Activated CD4-positive, alpha-beta memory T cell treated with anti-CD3 and anti-CD28 coated beads, Interleukin-2, amount 10 ng/mL, durations not matched to agents 7 days and 5 days (primary cell): ENCODE data around the gene ARMC6. TPM values are rescaled to one million over a fixed set of nuclear protein-coding genes. Genes with fewer than 3 reads are reported as not detected.
"Not testable (repeated sequence)": the region's sequence is repeated elsewhere in the genome, so short reads cannot be mapped to it uniquely, and the experiment has no call there.

Source experiments
- CTCF ChIA-PET: fragments of 350-600 bp; sonication (Branson Sonifier 250); formaldehyde crosslinking; loops from one replicate; lab custom pipeline; 2021; ENCODE audit warnings: antibody characterized with exemption, inconsistent platforms; lab: Charles Lee
- POLR2A ChIA-PET: fragments of 350-600 bp; sonication (Branson Sonifier 250); formaldehyde crosslinking; loops from one replicate; lab custom pipeline; 2021; ENCODE audit warnings: antibody characterized with exemption; lab: Charles Lee
- DNase-seq: peaks from one replicate; pipeline ENCODE4 v3.0.0-alpha.2; 2020
- H3K27ac Mint-ChIP-seq: one replicate; pipeline ENCODE4 v1.8.0; 2021; ENCODE audit warnings: mild to moderate bottlenecking, mixed read lengths
- H3K27me3 Mint-ChIP-seq: one replicate; pipeline ENCODE4 v1.8.0; 2021; ENCODE audit warnings: mixed read lengths
- H3K36me3 Mint-ChIP-seq: one replicate; pipeline ENCODE4 v1.8.0; 2021; ENCODE audit warnings: low read depth, mixed read lengths
- H3K4me1 Mint-ChIP-seq: one replicate; pipeline ENCODE4 v1.8.0; 2021; ENCODE audit warnings: mixed read lengths
- H3K4me3 Mint-ChIP-seq: one replicate; pipeline ENCODE4 v1.8.0; 2021; ENCODE audit warnings: mild to moderate bottlenecking, mixed read lengths
- H3K9me3 Mint-ChIP-seq: one replicate; pipeline ENCODE4 v1.8.0; 2021; ENCODE audit warnings: mixed read lengths
- total RNA-seq, 2 experiments: library from RNA; stranded (reverse); gene quantifications; one replicate each; pipeline ENCODE4 v1.2.3, GENCODE V29; 2021

The ARMC6 gene
- total RNA-seq, 2 experiments from 2014 or later, result 19.7 to 22.5 TPM

DNA sequence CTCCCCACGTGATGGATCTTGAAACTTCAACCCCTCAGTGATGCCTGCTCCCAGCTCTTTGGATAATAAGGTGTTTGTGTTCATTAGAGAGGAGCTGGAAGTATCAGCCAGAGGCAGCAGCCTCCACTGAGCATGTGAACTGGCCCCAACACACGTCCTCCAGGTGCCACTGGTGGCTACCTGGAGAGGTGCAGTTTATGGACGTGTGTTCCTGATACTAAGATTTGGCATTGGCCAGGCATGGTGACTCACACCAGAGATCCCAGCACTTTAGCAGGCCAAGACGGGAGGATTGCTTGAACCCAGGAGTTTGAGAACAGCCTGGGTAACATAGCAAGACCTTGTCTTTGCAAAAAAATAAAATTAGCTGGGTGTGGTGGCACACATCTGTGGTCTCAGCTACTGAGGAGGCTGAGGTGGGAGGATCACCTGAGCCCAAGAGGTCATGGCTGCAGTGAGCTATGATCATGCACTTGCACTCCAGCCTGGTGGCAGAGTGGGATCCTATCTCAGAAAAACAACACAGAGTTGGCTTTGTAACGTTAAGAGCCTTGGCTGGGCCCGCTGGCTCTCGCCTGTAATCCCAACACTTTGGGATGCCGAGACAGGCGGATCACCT lies 64.8 kb downstream of the ARMC6 start:
- POLR2A ChIA-PET, result interaction anchor here (0.5 kb wide), 1 partner anchor 118 kb away, joined by 4 read pairs; no protein-coding TSS in a partner anchor

GRCh38 chr19:19098703-19099632 lies 65.6 kb downstream of the ARMC6 start:
- Mint-ChIP-seq H3K9me3 (no peaks in the 10 kb centered on the region), H3K27me3 (no peaks in the 10 kb centered on the region), H3K4me3 (no peak overlapping the region), H3K4me1 (no peaks in the 10 kb centered on the region), H3K27ac (no peak overlapping the region), H3K36me3 (peaks cover 6% of the 10 kb centered on the region)
- CTCF ChIA-PET, result no interaction called here
- POLR2A ChIA-PET, result interaction anchor here (0.5 to 1.0 kb wide), 2 partner anchors 21 to 119 kb away, joined by 3 to 4 read pairs; no protein-coding TSS in a partner anchor
- DNase-seq, result no peak

More for the DNA sequence above, 64.8 kb downstream of the ARMC6 start:
- Mint-ChIP-seq H3K4me1 (no peaks in the 10 kb centered on the region), H3K27me3 (no peaks in the 10 kb centered on the region), H3K36me3 (peaks cover 6% of the 10 kb centered on the region), H3K27ac (no peak overlapping the region), H3K4me3 (no peak overlapping the region), H3K9me3 (no peaks in the 10 kb centered on the region)
- DNase-seq, result no peak
- CTCF ChIA-PET, result no interaction called here

GRCh38 chr19:19101540-19101939 lies 68.1 kb downstream of the ARMC6 start:
- POLR2A ChIA-PET, result no interaction called here

GRCh38 chr19:19102566-19102965 lies 69.2 kb downstream of the ARMC6 start:
- H3K27ac Mint-ChIP-seq, DNase-seq, H3K9me3 Mint-ChIP-seq, H3K4me1 Mint-ChIP-seq, H3K27me3 Mint-ChIP-seq, H3K4me3 Mint-ChIP-seq, H3K36me3 Mint-ChIP-seq, POLR2A ChIA-PET: not testable (repeated sequence)
- CTCF ChIA-PET, result interaction anchor here (1.3 kb wide), 1 partner anchor 13 kb away, joined by 5 read pairs; no protein-coding TSS in a partner anchor

More at GRCh38 chr19:19101540-19101939, 68.1 kb downstream of the ARMC6 start:
- Mint-ChIP-seq H3K4me1 (no peaks in the 10 kb centered on the region), H3K9me3 (no peaks in the 10 kb centered on the region), H3K27me3 (no peaks in the 10 kb centered on the region), H3K4me3 (no peak overlapping the region), H3K27ac (no peak overlapping the region), H3K36me3 (peaks cover 6% of the 10 kb centered on the region)
- DNase-seq, result no peak
- CTCF ChIA-PET, result interaction anchor here (1.3 kb wide), 1 partner anchor 14 kb away, joined by 5 read pairs; no protein-coding TSS in a partner anchor

- no peaks in the 10 kb centered on the region for H3K9me3 Mint-ChIP-seq
- ChIA-PET POLR2A (no interaction called here), CTCF (no interaction called here)
- no peaks in the 10 kb centered on the region for H3K4me1 Mint-ChIP-seq
- H3K36me3 Mint-ChIP-seq, result no peaks in the 10 kb centered on the region
- no peaks in the 10 kb centered on the region for H3K27me3 Mint-ChIP-seq
- H3K27ac Mint-ChIP-seq, result no peak overlapping the region
- no peak for DNase-seq
- H3K4me3 Mint-ChIP-seq, result no peak overlapping the region
Measured at GRCh38 chr19:19103167-19103566, 69.8 kb downstream of the ARMC6 start.

DNA sequence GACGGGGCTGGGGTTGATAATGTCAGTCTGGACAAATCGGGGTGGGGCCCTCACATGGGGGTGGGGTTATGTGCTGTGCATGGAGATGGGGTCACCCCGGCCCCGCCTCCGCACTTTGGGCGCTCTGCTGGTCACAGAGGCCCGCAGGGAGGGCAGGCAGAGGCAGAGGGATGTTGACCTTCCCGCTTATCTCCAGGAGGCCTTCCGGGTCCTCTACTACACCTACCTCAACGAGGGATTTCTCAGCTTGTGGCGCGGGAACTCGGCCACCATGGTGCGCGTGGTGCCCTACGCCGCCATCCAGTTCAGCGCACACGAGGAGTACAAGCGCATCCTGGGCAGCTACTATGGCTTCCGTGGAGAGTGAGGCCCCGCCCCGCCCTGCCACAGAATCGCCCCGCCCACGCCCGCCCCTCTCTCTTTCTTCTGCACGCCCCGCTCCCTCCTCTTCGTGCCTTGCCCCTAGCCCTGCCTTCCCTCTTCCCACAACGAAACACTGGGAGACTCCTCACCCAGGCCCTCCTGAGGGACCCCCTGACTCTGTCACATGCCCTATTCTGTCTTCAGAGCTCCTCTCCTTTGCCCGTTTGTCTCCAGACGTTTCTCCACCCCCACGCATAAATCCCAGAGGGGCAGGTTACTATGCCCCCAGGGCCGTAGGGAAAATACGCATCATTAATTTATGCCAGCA lies 72.1 kb downstream of the ARMC6 start:
- no peak overlapping the region for H3K4me3 Mint-ChIP-seq
- H3K4me1 Mint-ChIP-seq, result no peaks in the 10 kb centered on the region
- ChIA-PET CTCF (no interaction called here), POLR2A (no interaction called here)
- no peaks in the 10 kb centered on the region for H3K27me3 Mint-ChIP-seq
- H3K9me3 Mint-ChIP-seq, result no peaks in the 10 kb centered on the region
- H3K27ac Mint-ChIP-seq, result no peak overlapping the region
- DNase-seq, result no peak
- no peaks in the 10 kb centered on the region for H3K36me3 Mint-ChIP-seq

- H3K9me3 Mint-ChIP-seq, result no peaks in the 10 kb centered on the region
- ChIA-PET CTCF (no interaction called here), POLR2A (no interaction called here)
- no peaks in the 10 kb centered on the region for H3K4me1 Mint-ChIP-seq
- no peak overlapping the region for H3K4me3 Mint-ChIP-seq
- no peaks in the 10 kb centered on the region for H3K27me3 Mint-ChIP-seq
- DNase-seq, result no peak
- no peaks in the 10 kb centered on the region for H3K36me3 Mint-ChIP-seq
- no peak overlapping the region for H3K27ac Mint-ChIP-seq
Measured at GRCh38 chr19:19106056-19106551, 72.7 kb downstream of the ARMC6 start.

DNA sequence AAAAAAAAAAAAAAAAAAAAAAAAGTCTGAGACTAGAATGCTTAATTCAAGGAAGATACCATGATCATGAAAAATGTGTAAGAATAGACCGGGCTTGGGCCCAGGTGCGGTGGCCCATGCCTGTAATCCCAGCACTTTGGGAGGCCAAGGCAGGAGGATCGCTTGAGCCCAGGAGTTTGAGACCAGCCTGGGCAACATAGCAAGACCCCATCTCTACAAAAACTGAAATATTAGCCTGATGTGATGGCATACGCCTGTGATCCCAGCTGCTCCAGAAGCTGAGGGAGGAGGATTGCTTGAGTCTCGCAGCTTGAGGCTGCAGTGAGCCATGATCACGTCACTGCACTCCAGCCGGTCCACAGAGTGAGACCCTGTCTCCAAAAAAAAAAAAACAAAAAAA lies 73.5 kb downstream of the ARMC6 start:
- CTCF ChIA-PET, H3K4me1 Mint-ChIP-seq: not testable (repeated sequence)

DNA sequence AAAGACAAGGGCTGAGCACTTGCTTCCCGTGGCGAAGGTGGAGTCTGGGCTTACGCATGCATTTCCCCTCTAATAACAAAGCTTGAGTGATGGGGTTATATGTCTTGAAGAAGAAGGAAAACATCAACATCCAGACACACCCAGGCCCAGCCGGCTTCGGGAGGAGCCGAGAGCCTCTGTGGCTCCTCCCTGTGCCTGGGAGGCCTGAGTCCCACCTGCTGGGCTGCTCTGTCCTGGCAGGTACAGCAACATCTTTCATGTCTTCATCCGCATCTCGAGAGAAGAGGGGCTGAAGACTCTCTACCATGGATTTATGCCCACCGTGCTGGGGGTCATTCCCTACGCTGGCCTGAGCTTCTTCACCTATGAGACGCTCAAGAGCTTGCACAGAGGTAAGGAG lies 74.3 kb downstream of the ARMC6 start:
- H3K4me1 Mint-ChIP-seq, result no peaks in the 10 kb centered on the region
- DNase-seq, result no peak
- ChIA-PET CTCF (no interaction called here), POLR2A (no interaction called here)
- H3K27me3 Mint-ChIP-seq, result no peaks in the 10 kb centered on the region
- no peak overlapping the region for H3K27ac Mint-ChIP-seq
- no peaks in the 10 kb centered on the region for H3K9me3 Mint-ChIP-seq
- H3K36me3 Mint-ChIP-seq, result no peaks in the 10 kb centered on the region
- H3K4me3 Mint-ChIP-seq, result no peak overlapping the region

More for the DNA sequence above, 73.5 kb downstream of the ARMC6 start:
- POLR2A ChIA-PET, H3K4me3 Mint-ChIP-seq, H3K9me3 Mint-ChIP-seq, H3K36me3 Mint-ChIP-seq, H3K27me3 Mint-ChIP-seq, DNase-seq, H3K27ac Mint-ChIP-seq: not testable (repeated sequence)

Other genes starting within 250 kb of the ARMC6 start
- gene COMP, start 242.3 kb upstream of the ARMC6 start, total RNA-seq, result not detected
- gene UPF1, start 201.6 kb upstream of the ARMC6 start, total RNA-seq, result 10 to 100 TPM; 74.4 to 74.6 TPM
- gene CERS1, start 137.4 kb upstream of the ARMC6 start, total RNA-seq, result not detected
- 100 to 1,000 TPM; 274 to 278 TPM for gene COPE, start 114.2 kb upstream of the ARMC6 start, total RNA-seq
- 10 to 100 TPM; 34.0 to 36.2 TPM for gene DDX49, start 113.9 kb upstream of the ARMC6 start, total RNA-seq
- gene HOMER3, start 92.4 kb upstream of the ARMC6 start, total RNA-seq, result not detected
- gene SUGP2, start 86 bp upstream of the ARMC6 start, total RNA-seq, result 100 to 1,000 TPM; 125 to 128 TPM
- gene SLC25A42, start 30.4 kb downstream of the ARMC6 start, total RNA-seq, result 10 to 100 TPM; 17.6 to 21.0 TPM
- 10 to 100 TPM; 18.9 TPM for gene TMEM161A, start 104.9 kb downstream of the ARMC6 start, total RNA-seq
- gene MEF2B, start 136.7 kb downstream of the ARMC6 start, total RNA-seq, result 1 to 10 TPM; 1.6 to 5.4 TPM
- 10 to 100 TPM; 28.5 to 29.0 TPM for gene BORCS8, start 158.5 kb downstream of the ARMC6 start, total RNA-seq
- 100 to 1,000 TPM; 100 to 102 TPM for gene RFXANK, start 158.7 kb downstream of the ARMC6 start, total RNA-seq
- gene NR2C2AP, start 169.8 kb downstream of the ARMC6 start, total RNA-seq, result 10 to 100 TPM; 25.8 to 25.9 TPM
- gene NCAN, start 178.4 kb downstream of the ARMC6 start, total RNA-seq, result not detected
- gene TM6SF2, start 239.7 kb downstream of the ARMC6 start, total RNA-seq, result not detected